Caco-2 (cell line): ENCODE data around the gene MORN1. TPM values are rescaled to one million over a fixed set of nuclear protein-coding genes. Genes with fewer than 3 reads are reported as not detected.

Experiments used
- BruUV-seq: library from RNA; stranded (reverse); fragments of 400-500 nt; replicated peaks from 2 replicates; lab custom pipeline; 2021; lab: Mats Ljungman, UMichigan
- CTCF ChIA-PET: fragments of 300-600 bp; sonication (Branson Sonifier 250); formaldehyde crosslinking; loops from one replicate; lab custom pipeline; 2022; ENCODE audit warnings: antibody characterized with exemption; lab: Charles Lee
- POLR2A ChIA-PET: fragments of 300-600 bp; sonication (Branson Sonifier 250); formaldehyde crosslinking; loops from one replicate; lab custom pipeline; 2022; ENCODE audit warnings: antibody characterized with exemption; lab: Charles Lee
- DNase-seq, 2 experiments: peaks; one replicate each; pipeline versions ENCODE4 v3.0.0 to v3.0.0-alpha.2; 2020 to 2022
- H3K27me3 ChIP-seq: replicated peaks from 2 replicates; pipeline ENCODE4 v1.6.0; 2011; ENCODE audit warnings: low read length; ENCODE audit not compliant: control insufficient read depth, insufficient read depth
- H3K36me3 ChIP-seq: 2 replicates; pipeline ENCODE4 v1.5.1; 2011; ENCODE audit warnings: low read length; ENCODE audit not compliant: control insufficient read depth, insufficient read depth
- H3K4me1 ChIP-seq: fragments of 250-450 bp; sonication (Bioruptor Pico); 2 replicates; pipeline ENCODE4 v1.5.1; 2020; ENCODE audit warnings: mild to moderate bottlenecking
- H3K4me3 ChIP-seq: 2 replicates; pipeline ENCODE4 v1.5.1; 2011; ENCODE audit warnings: low read depth, mild to moderate bottlenecking, control low read depth, low read length
- H3K9me3 ChIP-seq: fragments of 250-450 bp; sonication (Bioruptor Pico); 2 replicates; pipeline ENCODE4 v1.5.1; 2020; ENCODE audit warnings: mild to moderate bottlenecking, moderate library complexity
- H3K27ac Mint-ChIP-seq: one replicate; pipeline ENCODE4 v1.8.0; 2022; ENCODE audit warnings: mixed read lengths; ENCODE audit not compliant: unreplicated experiment
- H3K27me3 Mint-ChIP-seq: one replicate; pipeline ENCODE4 v1.8.0; 2022; ENCODE audit warnings: mixed read lengths; ENCODE audit not compliant: insufficient read depth, unreplicated experiment
- H3K36me3 Mint-ChIP-seq: one replicate; pipeline ENCODE4 v1.8.0; 2022; ENCODE audit warnings: mild to moderate bottlenecking, mixed read lengths; ENCODE audit not compliant: insufficient read depth, unreplicated experiment
- H3K4me1 Mint-ChIP-seq: one replicate; pipeline ENCODE4 v1.8.0; 2022; ENCODE audit warnings: low read depth, mixed read lengths; ENCODE audit not compliant: unreplicated experiment
- H3K4me3 Mint-ChIP-seq: one replicate; pipeline ENCODE4 v1.8.0; 2022; ENCODE audit warnings: mild to moderate bottlenecking, moderate library complexity, mixed read lengths; ENCODE audit not compliant: unreplicated experiment
- H3K9me3 Mint-ChIP-seq: one replicate; pipeline ENCODE4 v1.8.0; 2022; ENCODE audit warnings: mixed read lengths; ENCODE audit not compliant: unreplicated experiment
- intact Hi-C: fragments of 100-400 bp; cut with micrococcal nuclease; formaldehyde crosslinking; loops from one replicate; pipeline ENCODE4 v1.10.0; 2022; ENCODE audit not compliant: unreplicated experiment
- total RNA-seq: library from RNA; stranded (reverse); gene quantifications from 2 replicates; pipeline ENCODE4 v1.2.3, GENCODE V29; 2022
- TF ChIP-seq, protein P1 (sequence below), 2 experiments: fragments of 200-600 bp in 1 of 2; IDR thresholded peaks; 1 replicate in 1 of 2; 2 replicates in 1 of 2; pipeline versions ENCODE4 v1.5.1 to v1.8.0; 2011 to 2022; ENCODE audit warnings: antibody characterized with exemption in 1 of 2, control low read depth in 1 of 2, inconsistent platforms in 1 of 2, low read depth in 1 of 2, low read length in 1 of 2, mild to moderate bottlenecking in 1 of 2, moderate library complexity in 1 of 2; ENCODE audit not compliant: insufficient read depth in 1 of 2, severe bottlenecking in 1 of 2, unreplicated experiment in 1 of 2

The MORN1 gene
- total RNA-seq, 1 experiment from 2014 or later, result 8.6 TPM

GRCh38 chr1:2436876-2437275 lies 45.5 kb upstream of the MORN1 start:
- intact Hi-C loops, result no loop called here
- TF ChIP-seq, protein P1, sequence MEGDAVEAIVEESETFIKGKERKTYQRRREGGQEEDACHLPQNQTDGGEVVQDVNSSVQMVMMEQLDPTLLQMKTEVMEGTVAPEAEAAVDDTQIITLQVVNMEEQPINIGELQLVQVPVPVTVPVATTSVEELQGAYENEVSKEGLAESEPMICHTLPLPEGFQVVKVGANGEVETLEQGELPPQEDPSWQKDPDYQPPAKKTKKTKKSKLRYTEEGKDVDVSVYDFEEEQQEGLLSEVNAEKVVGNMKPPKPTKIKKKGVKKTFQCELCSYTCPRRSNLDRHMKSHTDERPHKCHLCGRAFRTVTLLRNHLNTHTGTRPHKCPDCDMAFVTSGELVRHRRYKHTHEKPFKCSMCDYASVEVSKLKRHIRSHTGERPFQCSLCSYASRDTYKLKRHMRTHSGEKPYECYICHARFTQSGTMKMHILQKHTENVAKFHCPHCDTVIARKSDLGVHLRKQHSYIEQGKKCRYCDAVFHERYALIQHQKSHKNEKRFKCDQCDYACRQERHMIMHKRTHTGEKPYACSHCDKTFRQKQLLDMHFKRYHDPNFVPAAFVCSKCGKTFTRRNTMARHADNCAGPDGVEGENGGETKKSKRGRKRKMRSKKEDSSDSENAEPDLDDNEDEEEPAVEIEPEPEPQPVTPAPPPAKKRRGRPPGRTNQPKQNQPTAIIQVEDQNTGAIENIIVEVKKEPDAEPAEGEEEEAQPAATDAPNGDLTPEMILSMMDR (IDR thresholded peaks at IDR 0.05; ENCODE audit: insufficient read depth in 1 of 2, low read depth in 1 of 2, low read length in 1 of 2, severe bottlenecking in 1 of 2, unreplicated experiment in 1 of 2), result no peak
- no peak for DNase-seq
- Histone ChIP-seq H3K36me3 (no peaks in the 10 kb centered on the region), H3K4me1 (no peaks in the 10 kb centered on the region), H3K27me3 (no peaks in the 10 kb centered on the region), H3K9me3 (no peaks in the 10 kb centered on the region), H3K4me3 (no peak overlapping the region)
- POLR2A ChIA-PET, result no interaction called here
- CTCF ChIA-PET, result no interaction called here
- Mint-ChIP-seq H3K27ac (no peak overlapping the region), H3K36me3 (no peaks in the 10 kb centered on the region), H3K27me3 (peaks cover 12% of the 10 kb centered on the region), H3K4me1 (no peaks in the 10 kb centered on the region), H3K9me3 (no peaks in the 10 kb centered on the region), H3K4me3 (no peak overlapping the region)
- BruUV-seq, result no TSS peak

DNA sequence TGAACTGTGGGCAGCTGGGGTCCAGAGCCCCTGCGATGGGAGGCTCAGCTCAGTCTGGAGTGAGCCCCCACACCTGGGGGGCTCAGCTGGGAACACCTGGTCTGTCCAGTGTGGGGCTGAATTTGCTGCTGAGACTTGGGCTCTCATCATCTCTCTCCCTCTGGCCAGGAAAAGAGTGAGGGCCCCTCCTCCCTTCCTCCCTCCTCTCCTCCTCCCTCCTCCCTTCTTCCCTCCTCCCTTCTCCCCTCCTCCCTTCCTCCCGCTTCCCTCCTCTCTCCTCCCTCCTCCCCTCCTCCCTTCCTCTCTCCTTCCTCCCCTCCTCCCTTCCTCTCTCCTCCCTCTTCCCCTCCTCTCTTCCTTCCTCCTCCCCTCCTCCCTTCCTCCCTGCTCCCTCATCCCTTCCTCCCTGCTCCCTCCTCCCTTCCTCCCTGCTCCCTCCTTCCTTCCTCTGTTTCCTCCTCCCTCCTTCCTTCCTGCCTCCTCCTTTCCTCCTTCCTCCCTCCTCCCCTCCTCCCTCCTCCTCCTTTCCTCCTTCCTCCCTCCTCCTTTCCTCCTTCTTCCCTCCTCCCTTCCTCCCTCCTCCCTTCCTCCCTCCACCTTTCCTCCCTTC lies 44.5 kb upstream of the MORN1 start:
- TF ChIP-seq, protein P1 (IDR thresholded peaks at IDR 0.05; ENCODE audit: insufficient read depth in 1 of 2, low read depth in 1 of 2, low read length in 1 of 2, severe bottlenecking in 1 of 2, unreplicated experiment in 1 of 2), result no peak
- ChIA-PET CTCF (no interaction called here), POLR2A (no interaction called here)
- Histone ChIP-seq H3K36me3 (no peaks in the 10 kb centered on the region), H3K27me3 (no peaks in the 10 kb centered on the region), H3K4me1 (no peaks in the 10 kb centered on the region), H3K9me3 (no peaks in the 10 kb centered on the region), H3K4me3 (no peak overlapping the region)
- DNase-seq, result no peak
- Mint-ChIP-seq H3K27ac (no peak overlapping the region), H3K4me3 (no peak overlapping the region), H3K27me3 (peaks cover 8% of the 10 kb centered on the region), H3K4me1 (no peaks in the 10 kb centered on the region), H3K36me3 (no peaks in the 10 kb centered on the region), H3K9me3 (no peaks in the 10 kb centered on the region)
- intact Hi-C loops, result no loop called here
- BruUV-seq, result no TSS peak

DNA sequence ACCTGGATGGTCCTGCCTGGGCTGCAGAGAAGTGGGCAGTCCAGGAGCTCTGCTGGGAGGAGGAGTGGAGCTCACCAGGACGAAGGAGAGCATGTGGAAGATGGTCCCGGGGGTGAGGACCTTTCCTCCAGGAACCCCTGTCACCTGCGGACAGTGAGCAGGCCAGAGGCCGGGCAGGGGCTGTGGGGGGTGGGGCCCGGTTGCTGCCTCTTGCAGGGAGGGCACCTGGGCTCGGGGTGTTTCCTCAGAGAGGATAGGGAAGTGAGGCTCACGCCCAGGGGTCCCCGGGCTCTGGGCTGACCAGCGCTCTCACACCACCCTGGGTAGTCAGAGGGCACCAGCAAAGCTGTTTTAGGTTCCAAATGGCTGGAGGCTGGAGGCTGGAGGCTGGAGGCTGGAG lies 43.7 kb upstream of the MORN1 start:
- Mint-ChIP-seq H3K4me3 (no peak overlapping the region), H3K9me3 (no peaks in the 10 kb centered on the region), H3K27me3 (peaks cover 6% of the 10 kb centered on the region), H3K4me1 (no peaks in the 10 kb centered on the region), H3K27ac (no peak overlapping the region), H3K36me3 (no peaks in the 10 kb centered on the region)
- POLR2A ChIA-PET, result no interaction called here
- Histone ChIP-seq H3K4me1 (no peaks in the 10 kb centered on the region), H3K9me3 (peaks cover under 1% of the 10 kb centered on the region; the same call in 1 of the 2 replicates), H3K27me3 (no peaks in the 10 kb centered on the region), H3K4me3 (no peak overlapping the region), H3K36me3 (no peaks in the 10 kb centered on the region)
- TF ChIP-seq, protein P1 (IDR thresholded peaks at IDR 0.05; ENCODE audit: insufficient read depth in 1 of 2, low read depth in 1 of 2, low read length in 1 of 2, severe bottlenecking in 1 of 2, unreplicated experiment in 1 of 2), result no peak
- DNase-seq, result no peak
- BruUV-seq, result no TSS peak
- intact Hi-C loops, result no loop called here
- CTCF ChIA-PET, result no interaction called here
